Body of pancreas (tissue), 4 donors: ENCODE measurements around the gene ZNF555. TPM values are rescaled to one million over a fixed set of nuclear protein-coding genes. Genes with fewer than 3 reads are reported as not detected.

Experiments used
- ATAC-seq: fragments of 150-250 bp; one replicate; pipeline ENCODE4 v1.9.1; 2016
- DNase-seq, 4 donors: peaks; one replicate each; pipeline ENCODE4 v3.0.0-alpha.2; 2019
- H3K27ac ChIP-seq, 4 donors: fragments of 200-600 bp; sonication (generic); 1 replicate in 3 of 4; 2 replicates in 1 of 4; pipeline versions ENCODE4 v1.5.1 to v1.6.1; 2016 to 2019; ENCODE audit warnings: mild to moderate bottlenecking in 1 of 4, mixed read lengths in 1 of 4, moderate library complexity in 1 of 4
- H3K27me3 ChIP-seq, 2 donors: fragments of 200-600 bp; sonication (generic); one replicate each; pipeline ENCODE4 v1.6.0; 2016; ENCODE audit warnings: mild to moderate bottlenecking in 1 of 2
- H3K36me3 ChIP-seq, 2 donors: fragments of 200-600 bp; sonication (generic); replicated peaks in 1 of 2; 2 replicates each; pipeline ENCODE4 v1.5.1; 2016; ENCODE audit warnings: low read depth in 2 of 2; ENCODE audit not compliant: insufficient read depth in 1 of 2
- H3K4me1 ChIP-seq: fragments of 200-600 bp; sonication (generic); one replicate; pipeline ENCODE4 v1.6.0; 2016
- H3K4me3 ChIP-seq, 2 donors: fragments of 200-600 bp; sonication (generic); 1 replicate in 1 of 2; 2 replicates in 1 of 2; pipeline ENCODE4 v1.5.1; 2016 to 2019
- H3K9me3 ChIP-seq, 3 donors: fragments of 200-600 bp; sonication (generic); 1 replicate in 2 of 3; 2 replicates in 1 of 3; pipeline ENCODE4 v1.5.1; 2016
- POLR2A ChIP-seq, 3 donors: fragments of 450-650 bp; IDR thresholded peaks; one replicate each; pipeline ENCODE4 v1.6.1; 2016; ENCODE audit warnings: antibody characterized with exemption in 3 of 3, mild to moderate bottlenecking in 2 of 3
- WGBS, 2 donors: methylation state at CpG; one replicate each; pipeline ENCODE4 v1.1.5; 2017; 5-methylcytosine and 5-hydroxymethylcytosine counted together
- intact Hi-C: fragments of 100-400 bp; cut with DNase I; formaldehyde crosslinking; loops from one replicate; pipeline ENCODE4 v1.15.1; 2023
- total RNA-seq, 2 donors: library from RNA; depleted of rRNA; stranded (reverse); fragments of >200 nt; gene quantifications; one replicate each; pipeline ENCODE4 v1.1.0, GENCODE V29; 2016
- TF ChIP-seq, protein P1 (sequence below), 7 experiments: fragments of 450-650 bp in 4 of 7; fragments of 200-600 bp in 3 of 7; sonication (generic) in 3 of 7; IDR thresholded peaks; one replicate each; pipeline ENCODE4 v1.5.1; 2016 to 2019; ENCODE audit warnings: antibody characterized with exemption in 7 of 7

ZNF555 gene
- total RNA-seq, 2 donors from 2014 or later = 2.3 to 4.6 TPM

DNA sequence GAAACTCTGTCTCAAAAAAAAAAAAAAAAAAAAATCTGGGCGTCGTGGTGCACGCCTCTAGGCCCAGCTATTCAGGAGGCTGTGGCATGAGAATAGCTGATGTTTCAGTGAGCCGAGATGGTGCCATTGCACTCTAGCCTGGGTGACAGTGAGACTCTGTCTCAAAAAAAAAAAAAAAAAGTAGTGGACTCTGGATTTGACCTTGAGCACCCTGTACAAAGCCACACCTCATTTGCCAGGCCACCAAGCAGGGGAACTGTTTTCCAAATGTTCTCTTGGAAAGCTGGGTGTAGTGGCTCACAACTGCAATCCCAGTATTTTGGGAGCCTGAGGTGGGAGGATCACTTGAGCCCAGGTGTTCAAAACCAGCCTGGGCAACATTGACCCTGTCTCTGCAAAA is 3.8 kb upstream of the ZNF555 start:
- TF ChIP-seq, protein P1, sequence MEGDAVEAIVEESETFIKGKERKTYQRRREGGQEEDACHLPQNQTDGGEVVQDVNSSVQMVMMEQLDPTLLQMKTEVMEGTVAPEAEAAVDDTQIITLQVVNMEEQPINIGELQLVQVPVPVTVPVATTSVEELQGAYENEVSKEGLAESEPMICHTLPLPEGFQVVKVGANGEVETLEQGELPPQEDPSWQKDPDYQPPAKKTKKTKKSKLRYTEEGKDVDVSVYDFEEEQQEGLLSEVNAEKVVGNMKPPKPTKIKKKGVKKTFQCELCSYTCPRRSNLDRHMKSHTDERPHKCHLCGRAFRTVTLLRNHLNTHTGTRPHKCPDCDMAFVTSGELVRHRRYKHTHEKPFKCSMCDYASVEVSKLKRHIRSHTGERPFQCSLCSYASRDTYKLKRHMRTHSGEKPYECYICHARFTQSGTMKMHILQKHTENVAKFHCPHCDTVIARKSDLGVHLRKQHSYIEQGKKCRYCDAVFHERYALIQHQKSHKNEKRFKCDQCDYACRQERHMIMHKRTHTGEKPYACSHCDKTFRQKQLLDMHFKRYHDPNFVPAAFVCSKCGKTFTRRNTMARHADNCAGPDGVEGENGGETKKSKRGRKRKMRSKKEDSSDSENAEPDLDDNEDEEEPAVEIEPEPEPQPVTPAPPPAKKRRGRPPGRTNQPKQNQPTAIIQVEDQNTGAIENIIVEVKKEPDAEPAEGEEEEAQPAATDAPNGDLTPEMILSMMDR (IDR thresholded peaks at IDR 0.05) = no peak
- no peak for TF ChIP-seq POLR2A (IDR thresholded peaks at IDR 0.05)
- H3K9me3 ChIP-seq = peaks cover 0 to 26% (median 7%) of the 10 kb centered on the region in 3 donors
- intact Hi-C loops = no loop called here
- DNase-seq = no peak
- no peak for ATAC-seq
- no peak overlapping the region for H3K27ac ChIP-seq
- H3K4me1 ChIP-seq = peaks cover 9% of the 10 kb centered on the region
- 84 to 91% methylated on average over 4 of the region's 4 CpGs for WGBS, 2 donors
- H3K27me3 ChIP-seq = no peaks in the 10 kb centered on the region
- H3K4me3 ChIP-seq = no peak overlapping the region
- peaks cover 6 to 16% of the 10 kb centered on the region in 2 donors for H3K36me3 ChIP-seq

DNA sequence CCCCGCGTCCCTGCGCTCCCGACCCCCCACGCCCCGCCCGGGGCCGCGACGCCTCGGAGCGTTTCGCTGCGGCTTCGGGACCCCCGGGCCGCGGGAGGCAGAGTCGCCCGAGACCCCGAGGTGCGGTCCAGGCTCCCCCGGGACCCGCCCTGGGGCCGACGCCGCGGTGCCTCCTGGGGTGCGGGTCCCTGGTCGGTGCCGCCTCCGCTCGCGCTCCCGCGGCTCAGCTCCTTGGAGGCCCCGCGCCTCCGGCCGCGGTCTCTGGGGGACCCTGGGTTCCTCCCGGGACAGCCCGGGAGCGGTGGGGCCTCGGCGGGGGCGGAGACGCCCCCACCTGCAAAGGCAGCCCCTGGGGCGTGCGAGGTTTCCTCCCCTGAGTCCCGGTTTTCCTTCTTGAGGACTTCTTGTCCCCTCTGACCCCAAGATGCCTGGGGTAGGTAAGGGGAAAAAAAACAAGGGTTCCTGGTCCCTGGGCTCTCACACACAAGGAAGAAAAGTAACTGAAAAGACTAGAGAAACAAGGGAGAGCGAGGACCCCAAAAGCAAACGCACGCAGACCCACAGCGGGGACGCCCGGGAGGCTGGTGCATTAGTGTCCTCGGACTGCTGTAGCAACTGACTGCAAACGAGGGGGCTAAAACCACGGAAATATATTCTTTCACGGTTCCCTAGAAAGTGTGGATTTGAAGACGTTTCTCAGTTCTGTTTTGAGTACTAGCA is 740 bp downstream of the ZNF555 start:
- no peak for ATAC-seq
- no peaks in the 10 kb centered on the region for H3K36me3 ChIP-seq

DNA sequence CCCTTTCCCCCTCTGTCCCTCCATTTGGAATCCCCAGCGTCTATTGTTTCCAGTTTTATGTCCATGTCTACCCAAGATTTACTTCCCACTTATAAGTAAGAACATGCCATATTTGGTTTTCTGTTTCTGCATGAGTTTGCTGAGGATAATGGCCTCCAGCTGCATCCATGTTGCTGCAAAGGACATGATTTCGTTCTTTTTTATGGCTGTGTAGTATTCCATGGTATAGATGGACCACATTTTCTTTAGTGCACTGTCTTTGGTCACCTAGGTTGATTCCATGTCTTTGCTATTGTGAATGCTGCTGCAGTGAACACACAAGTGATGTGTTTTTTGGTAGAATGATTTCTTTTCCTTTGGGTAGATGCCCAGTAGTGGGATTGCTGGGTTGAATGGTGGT is 3.8 kb downstream of the ZNF555 start:
- 83 to 100% methylated on average over 2 of the region's 2 CpGs for WGBS, 2 donors
- TF ChIP-seq, protein P1 (IDR thresholded peaks at IDR 0.05) = no peak
- TF ChIP-seq POLR2A (IDR thresholded peaks at IDR 0.05) = no peak
- peaks cover 13% of the 10 kb centered on the region for H3K4me1 ChIP-seq
- ATAC-seq (no peak), DNase-seq (no peak)
- H3K27me3 ChIP-seq = no peaks in the 10 kb centered on the region
- H3K4me3 ChIP-seq = no peak overlapping the region
- no peaks in the 10 kb centered on the region for H3K36me3 ChIP-seq
- H3K27ac ChIP-seq = no peak overlapping the region
- no peaks in the 10 kb centered on the region for H3K9me3 ChIP-seq
- intact Hi-C loops = no loop called here

More for the DNA sequence above, 740 bp downstream of the ZNF555 start:
- intact Hi-C loops = no loop called here
- Histone ChIP-seq H3K27me3 (no peaks in the 10 kb centered on the region), H3K4me1 (peaks cover 13% of the 10 kb centered on the region), H3K4me3 (peak overlapping the region; percentile 52 to 80), H3K9me3 (no peaks in the 10 kb centered on the region), H3K27ac (peak overlapping the region in 3 of 4 donors; percentile 86 to 97 (median 94))
- 2 to 21% methylated on average over 11 to 43 of the region's 62 CpGs for WGBS, 2 donors
- TF ChIP-seq, protein P1 (IDR thresholded peaks at IDR 0.05) = no peak
- no peak for TF ChIP-seq POLR2A (IDR thresholded peaks at IDR 0.05)
- DNase-seq = peak in 2 of 4 donors; percentile 11 to 16

DNA sequence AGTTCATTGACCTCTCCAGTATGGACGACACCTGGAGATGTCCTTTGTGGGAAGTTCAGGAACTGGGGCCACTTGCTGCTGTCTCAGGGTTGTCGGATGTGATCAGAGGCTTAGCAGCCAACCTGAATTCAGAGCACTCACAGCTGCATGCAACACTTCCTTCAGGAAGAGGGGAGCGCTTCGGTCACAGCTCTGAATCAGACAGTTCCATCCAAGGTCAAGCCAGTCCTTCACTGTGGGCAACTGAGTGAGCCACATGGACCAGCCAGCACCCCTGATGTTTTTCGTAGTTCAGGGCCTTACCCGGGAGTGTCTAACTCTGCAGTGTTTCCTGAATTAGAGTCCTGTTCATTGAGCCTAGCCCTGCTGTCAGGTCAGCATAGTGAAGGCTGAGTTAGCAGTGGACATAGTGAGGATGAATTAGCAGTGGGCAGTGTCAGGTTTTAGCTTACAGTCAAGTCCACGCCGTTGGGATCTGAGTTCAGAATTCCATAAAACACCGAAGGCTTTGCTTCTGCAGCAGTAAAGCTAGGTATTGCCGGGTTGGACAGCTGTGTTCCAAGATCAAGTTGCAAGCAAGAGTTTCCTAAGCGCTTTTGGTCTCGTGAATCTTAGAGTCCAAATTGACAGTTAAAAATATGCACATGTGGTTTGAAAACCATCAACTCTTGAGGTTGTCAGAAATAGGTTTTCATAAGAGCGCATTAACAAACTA is 5.1 kb downstream of the ZNF555 start:
- 87 to 90% methylated on average over 10 to 13 of the region's 13 CpGs for WGBS, 2 donors
- no peak for TF ChIP-seq POLR2A (IDR thresholded peaks at IDR 0.05)
- TF ChIP-seq, protein P1 (IDR thresholded peaks at IDR 0.05) = no peak
- Histone ChIP-seq H3K4me1 (peaks cover 10% of the 10 kb centered on the region), H3K27ac (no peak overlapping the region), H3K4me3 (no peak overlapping the region), H3K27me3 (no peaks in the 10 kb centered on the region), H3K9me3 (no peaks in the 10 kb centered on the region), H3K36me3 (peaks cover 2 to 3% of the 10 kb centered on the region in 2 donors)
- no peak for DNase-seq
- intact Hi-C loops = no loop called here
- no peak for ATAC-seq
